ENCODE measurements around the gene TANGO2. TPM values are rescaled to one million over a fixed set of nuclear protein-coding genes. Genes with fewer than 3 reads are reported as not detected.

Gene TANGO2
- total RNA-seq, 2 donors from 2014 or later, result 34.3 to 40.1 TPM

DNA sequence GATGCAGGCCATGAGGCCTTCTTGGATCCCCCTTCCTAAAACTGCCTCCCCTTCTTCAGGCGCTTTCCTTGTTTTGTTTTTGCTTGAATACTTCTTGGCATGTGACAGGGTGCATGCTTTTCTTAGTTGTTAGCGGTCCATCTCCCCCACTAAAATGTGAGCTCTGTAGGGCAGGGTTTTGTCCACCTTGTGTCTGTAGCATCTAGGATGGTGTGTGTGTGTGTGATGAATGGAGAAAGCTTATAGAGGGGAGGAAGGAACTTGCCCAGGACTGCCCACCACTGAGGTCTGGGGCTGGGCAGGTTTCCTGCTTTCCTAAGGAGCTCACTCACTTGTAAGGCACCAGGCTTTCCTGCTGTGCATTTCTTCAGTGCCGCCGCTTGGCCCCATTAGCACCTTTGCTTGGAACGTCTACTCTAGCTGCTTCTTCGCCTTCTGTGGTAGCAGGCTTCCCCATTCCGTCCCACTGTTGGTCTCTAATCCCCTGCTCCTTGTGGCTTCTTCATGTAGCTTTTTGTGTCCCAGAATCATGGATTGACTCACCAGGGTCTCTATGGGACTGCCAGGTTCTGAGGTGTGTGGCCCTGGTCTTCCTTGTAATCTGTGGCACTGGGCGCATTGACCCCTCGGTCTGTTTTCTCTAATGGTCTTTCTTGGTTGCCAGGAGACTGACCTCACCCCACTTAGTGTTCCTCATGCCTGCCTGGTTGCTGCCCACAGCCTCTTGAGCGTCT, 62.4 kb downstream of the TANGO2 start:
- intact Hi-C loops (cut with DNase I), result loop anchor here (5.0 kb wide), 1 partner anchor 49 kb away; the partner anchor contains the start of gene ZDHHC8
- 80% methylated on average over 10 of the region's 10 CpGs for WGBS
- Histone ChIP-seq H3K4me3 (no peak overlapping the region), H3K4me1 (replicated peaks) (peaks cover 15% of the 10 kb centered on the region), H3K27me3 (replicated peaks; ENCODE audit: insufficient read depth) (no peaks in the 10 kb centered on the region), H3K27ac (no peak overlapping the region), H3K36me3 (peaks cover 0 to 22% of the 10 kb centered on the region in 2 donors), H3K9me3 (no peaks in the 10 kb centered on the region)
- TF ChIP-seq POLR2AphosphoS5 (IDR thresholded peaks at IDR 0.05) (no peak), POLR2A (IDR thresholded peaks at IDR 0.05) (no peak)
- TF ChIP-seq, protein P1, sequence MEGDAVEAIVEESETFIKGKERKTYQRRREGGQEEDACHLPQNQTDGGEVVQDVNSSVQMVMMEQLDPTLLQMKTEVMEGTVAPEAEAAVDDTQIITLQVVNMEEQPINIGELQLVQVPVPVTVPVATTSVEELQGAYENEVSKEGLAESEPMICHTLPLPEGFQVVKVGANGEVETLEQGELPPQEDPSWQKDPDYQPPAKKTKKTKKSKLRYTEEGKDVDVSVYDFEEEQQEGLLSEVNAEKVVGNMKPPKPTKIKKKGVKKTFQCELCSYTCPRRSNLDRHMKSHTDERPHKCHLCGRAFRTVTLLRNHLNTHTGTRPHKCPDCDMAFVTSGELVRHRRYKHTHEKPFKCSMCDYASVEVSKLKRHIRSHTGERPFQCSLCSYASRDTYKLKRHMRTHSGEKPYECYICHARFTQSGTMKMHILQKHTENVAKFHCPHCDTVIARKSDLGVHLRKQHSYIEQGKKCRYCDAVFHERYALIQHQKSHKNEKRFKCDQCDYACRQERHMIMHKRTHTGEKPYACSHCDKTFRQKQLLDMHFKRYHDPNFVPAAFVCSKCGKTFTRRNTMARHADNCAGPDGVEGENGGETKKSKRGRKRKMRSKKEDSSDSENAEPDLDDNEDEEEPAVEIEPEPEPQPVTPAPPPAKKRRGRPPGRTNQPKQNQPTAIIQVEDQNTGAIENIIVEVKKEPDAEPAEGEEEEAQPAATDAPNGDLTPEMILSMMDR (IDR thresholded peaks at IDR 0.05), result no peak
- no peak for DNase-seq (ENCODE audit: low spot score)

DNA sequence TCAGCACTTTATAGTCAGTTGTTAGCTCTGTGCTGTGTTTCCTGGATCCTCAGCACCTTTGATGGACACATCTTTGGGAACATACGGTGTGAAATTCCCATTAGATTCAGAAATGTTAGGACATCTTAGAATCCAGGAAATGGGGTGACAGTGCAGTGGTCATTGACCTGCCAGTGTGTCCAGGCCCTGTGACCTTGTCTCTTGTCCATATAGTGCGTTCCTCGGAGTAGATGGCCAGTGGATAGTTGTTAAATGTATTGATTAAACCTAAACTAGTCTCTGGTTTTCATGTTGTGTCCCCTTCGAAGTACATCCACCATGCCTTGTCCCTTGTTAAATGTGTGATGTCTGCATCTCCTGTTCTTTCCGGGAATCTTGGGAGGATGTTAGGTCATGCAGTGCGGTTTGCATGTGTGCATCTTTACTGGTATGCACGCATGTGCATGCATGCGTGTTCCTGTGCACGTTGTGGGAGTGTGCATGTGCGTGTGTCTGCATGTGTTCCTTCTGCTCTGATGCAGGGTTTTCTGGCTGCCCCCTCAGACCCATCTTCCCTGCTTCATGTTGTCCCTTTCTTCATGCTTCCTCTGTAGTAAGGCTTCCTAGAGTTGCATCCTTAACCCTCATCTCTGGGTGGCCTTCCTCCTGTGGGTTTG, 63.1 kb downstream of the TANGO2 start:
- DNase-seq (ENCODE audit: low spot score), result no peak
- TF ChIP-seq, protein P1 (IDR thresholded peaks at IDR 0.05), result no peak
- TF ChIP-seq POLR2AphosphoS5 (IDR thresholded peaks at IDR 0.05) (no peak), POLR2A (IDR thresholded peaks at IDR 0.05) (no peak)
- no peak overlapping the region for H3K27ac ChIP-seq
- WGBS, result 83% methylated on average over 10 of the region's 10 CpGs
- no peak overlapping the region for H3K4me3 ChIP-seq
- no peaks in the 10 kb centered on the region for H3K27me3 ChIP-seq (replicated peaks; ENCODE audit: insufficient read depth)
- peaks cover 0 to 26% of the 10 kb centered on the region in 2 donors for H3K36me3 ChIP-seq
- intact Hi-C loops (cut with DNase I), result loop anchor here (5.0 kb wide), 1 partner anchor 48 kb away; the partner anchor contains the start of gene ZDHHC8
- H3K9me3 ChIP-seq, result no peaks in the 10 kb centered on the region
- peaks cover 15% of the 10 kb centered on the region for H3K4me1 ChIP-seq (replicated peaks)

DNA sequence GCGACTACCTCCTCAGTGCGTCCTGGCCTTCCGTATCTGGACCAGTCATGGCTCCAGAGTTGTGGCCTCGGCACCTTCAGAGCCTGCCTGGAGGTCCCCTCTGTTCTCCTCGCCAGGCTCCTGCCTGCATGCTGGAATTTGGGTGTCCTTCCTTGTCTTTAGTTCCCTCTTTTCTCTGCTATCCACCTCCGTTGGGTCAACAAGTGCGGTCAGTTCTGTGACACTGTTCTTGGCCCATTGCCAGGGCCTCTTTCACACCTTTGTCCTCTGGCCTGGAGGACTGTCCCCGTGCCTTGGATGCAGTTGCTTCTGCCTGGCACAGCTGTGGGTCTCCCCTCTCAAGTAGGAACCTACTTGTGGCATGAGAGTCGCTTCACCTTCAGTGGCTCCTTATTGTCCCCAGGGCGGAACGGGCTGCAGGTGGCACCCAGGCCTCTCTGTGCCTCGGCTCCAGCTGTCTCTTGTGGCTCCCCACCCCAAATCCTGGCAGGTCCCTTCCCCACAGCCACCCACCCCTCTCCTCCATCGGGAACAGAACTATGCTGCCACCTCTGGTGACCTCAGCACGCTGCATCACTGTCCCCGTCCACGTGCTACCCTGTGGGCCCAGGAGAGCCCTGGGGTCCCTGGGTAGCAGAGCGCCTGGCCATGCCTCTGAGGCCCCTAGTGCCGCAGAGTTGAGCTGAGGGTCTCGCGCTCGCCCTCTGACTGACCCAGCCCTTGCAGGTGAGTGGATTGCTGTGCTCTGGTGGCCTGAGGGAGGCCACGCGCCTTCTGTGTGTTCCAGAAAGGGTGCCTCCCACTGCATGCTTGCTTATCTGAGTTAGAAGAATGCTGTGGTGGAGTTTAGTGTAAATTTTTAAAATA, 63.9 kb downstream of the TANGO2 start:
- Histone ChIP-seq H3K36me3 (peaks cover 2 to 33% of the 10 kb centered on the region in 2 donors), H3K27ac (no peak overlapping the region), H3K27me3 (replicated peaks; ENCODE audit: insufficient read depth) (no peaks in the 10 kb centered on the region), H3K4me1 (replicated peaks) (peaks cover 15% of the 10 kb centered on the region), H3K4me3 (no peak overlapping the region), H3K9me3 (no peaks in the 10 kb centered on the region)
- intact Hi-C loops (cut with DNase I), result loop anchor here (5.0 kb wide), 1 partner anchor 48 kb away; the partner anchor contains the start of gene ZDHHC8
- TF ChIP-seq, protein P1 (IDR thresholded peaks at IDR 0.05), result no peak
- TF ChIP-seq POLR2AphosphoS5 (IDR thresholded peaks at IDR 0.05), result no peak
- no peak for TF ChIP-seq POLR2A (IDR thresholded peaks at IDR 0.05)
- DNase-seq (ENCODE audit: low spot score), result no peak
- WGBS, result 75% methylated on average over 23 of the region's 23 CpGs

DNA sequence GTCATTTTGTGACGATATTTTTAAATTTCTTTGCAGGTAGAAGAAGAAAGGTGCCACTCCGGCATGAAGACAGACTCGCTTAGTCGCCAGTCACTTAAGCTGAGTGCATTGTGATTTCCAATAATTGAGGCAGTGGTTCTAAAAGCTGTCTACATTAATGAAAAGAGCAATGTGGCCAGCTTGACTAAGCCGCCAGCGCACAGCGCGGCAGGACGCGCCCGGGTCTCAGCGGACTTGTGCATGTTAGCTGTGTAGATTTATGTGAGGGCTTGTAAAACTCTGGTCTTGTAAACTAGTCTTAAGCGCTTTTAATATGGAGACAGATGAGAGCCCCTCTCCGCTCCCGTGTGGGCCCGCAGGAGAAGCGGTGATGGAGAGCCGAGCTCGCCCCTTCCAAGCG, 64.7 kb downstream of the TANGO2 start:
- H3K36me3 ChIP-seq, result peaks cover 9 to 41% of the 10 kb centered on the region in 2 donors
- H3K4me3 ChIP-seq, result no peak overlapping the region
- no peak for DNase-seq (ENCODE audit: low spot score)
- H3K9me3 ChIP-seq, result no peaks in the 10 kb centered on the region
- H3K27ac ChIP-seq, result no peak overlapping the region
- intact Hi-C loops (cut with DNase I), result no loop called here
- H3K4me1 ChIP-seq (replicated peaks), result peaks cover 15% of the 10 kb centered on the region
- 70% methylated on average over 20 of the region's 20 CpGs for WGBS
- TF ChIP-seq POLR2AphosphoS5 (IDR thresholded peaks at IDR 0.05) (no peak), POLR2A (IDR thresholded peaks at IDR 0.05) (no peak)
- TF ChIP-seq, protein P1 (IDR thresholded peaks at IDR 0.05), result no peak
- no peaks in the 10 kb centered on the region for H3K27me3 ChIP-seq (replicated peaks; ENCODE audit: insufficient read depth)
